Nephron progenitor cell (in vitro differentiated cells): ENCODE data around the gene TAAR9.
A peak's percentile ranks its signal among the peaks of the same experiment; 100 is the strongest.
"Not testable (repeated sequence)": the region's sequence is repeated elsewhere in the genome, so short reads cannot be mapped to it uniquely, and the experiment has no call there.

Experiments used
- DNase-seq: peaks from one replicate; pipeline ENCODE4 v3.0.0; 2021
- H3K27ac Mint-ChIP-seq: 2 replicates; pipeline ENCODE4 v1.8.0; 2021; ENCODE audit warnings: mild to moderate bottlenecking, moderate library complexity, mixed read lengths
- H3K27me3 Mint-ChIP-seq: 2 replicates; pipeline ENCODE4 v1.8.0; 2021; ENCODE audit warnings: mild to moderate bottlenecking, low read depth, mixed read lengths; ENCODE audit not compliant: poor library complexity
- H3K36me3 Mint-ChIP-seq: 2 replicates; pipeline ENCODE4 v1.8.0; 2021; ENCODE audit warnings: low read depth, mixed read lengths
- H3K4me1 Mint-ChIP-seq: 2 replicates; pipeline ENCODE4 v1.8.0; 2021; ENCODE audit warnings: mixed read lengths
- H3K4me3 Mint-ChIP-seq: 2 replicates; pipeline ENCODE4 v1.8.0; 2021; ENCODE audit warnings: mild to moderate bottlenecking, moderate library complexity, mixed read lengths
- H3K9me3 Mint-ChIP-seq: 2 replicates; pipeline ENCODE4 v1.8.0; 2021; ENCODE audit warnings: mild to moderate bottlenecking, moderate library complexity, mixed read lengths
- CTCF ChIP-seq: fragments of 200-600 bp; sonication (generic); IDR thresholded peaks from 2 replicates; pipeline ENCODE4 v1.5.0; 2021; ENCODE audit warnings: antibody characterized with exemption

TAAR9 gene

DNA sequence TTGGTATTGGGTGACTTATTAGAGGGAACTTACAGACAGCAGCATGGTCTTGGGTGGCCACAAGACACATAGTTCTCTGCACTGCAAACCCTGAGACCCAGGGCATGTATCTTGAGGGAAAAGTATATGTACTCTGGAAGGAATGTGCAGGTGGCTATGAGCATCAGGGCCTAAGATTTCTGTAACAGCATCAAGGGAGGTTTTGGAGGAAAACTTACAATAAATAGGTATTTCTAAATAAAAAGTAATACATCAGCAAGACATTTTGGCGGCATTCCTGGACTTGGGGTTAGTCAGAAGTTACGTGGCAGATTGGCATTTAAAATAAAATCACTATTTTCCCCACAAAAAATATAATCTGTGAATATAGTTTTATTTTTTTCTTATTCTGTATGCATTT lies 17.1 kb upstream of the TAAR9 start:
- Mint-ChIP-seq H3K9me3 (peaks cover 7% of the 10 kb centered on the region), H3K4me1 (no peaks in the 10 kb centered on the region), H3K27me3 (peaks cover 20% of the 10 kb centered on the region), H3K27ac (no peak overlapping the region), H3K36me3 (no peaks in the 10 kb centered on the region), H3K4me3 (no peak overlapping the region)
- no peak for TF ChIP-seq CTCF
- no peak for DNase-seq

- Mint-ChIP-seq H3K36me3 (no peaks in the 10 kb centered on the region), H3K4me1 (peaks cover 14% of the 10 kb centered on the region), H3K9me3 (peaks cover 7% of the 10 kb centered on the region), H3K27me3 (peaks cover under 1% of the 10 kb centered on the region), H3K4me3 (no peak overlapping the region), H3K27ac (no peak overlapping the region)
- no peak for TF ChIP-seq CTCF
- DNase-seq: no peak
Observed at GRCh38 chr6:132524646-132525045, 13.4 kb upstream of the TAAR9 start.

GRCh38 chr6:132525866-132526265 lies 12.2 kb upstream of the TAAR9 start:
- Mint-ChIP-seq H3K9me3 (peaks cover 7% of the 10 kb centered on the region), H3K27ac (no peak overlapping the region), H3K27me3 (no peaks in the 10 kb centered on the region), H3K36me3 (no peaks in the 10 kb centered on the region), H3K4me3 (no peak overlapping the region), H3K4me1 (peaks cover 14% of the 10 kb centered on the region)
- no peak for DNase-seq
- no peak for TF ChIP-seq CTCF

DNA sequence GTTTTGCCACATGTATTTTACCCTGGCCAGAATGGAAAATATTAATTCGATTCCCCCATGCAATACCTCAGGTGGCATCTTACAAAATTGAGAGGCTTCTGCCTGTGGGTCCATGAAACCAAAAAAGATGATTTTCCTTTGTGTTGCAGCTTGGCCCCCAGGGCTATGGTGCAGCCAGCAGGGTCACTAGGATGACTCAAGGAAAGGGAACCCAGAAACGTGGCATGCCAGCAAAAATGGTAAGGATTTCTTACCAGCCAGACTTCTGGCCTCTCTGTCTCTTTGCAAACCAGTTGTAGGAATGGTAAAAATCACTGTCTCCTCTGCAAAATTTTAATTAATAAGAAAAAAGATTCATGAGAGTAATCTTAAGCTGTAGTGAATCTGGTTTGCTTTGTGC lies 11.6 kb upstream of the TAAR9 start:
- DNase-seq: no peak
- no peak for TF ChIP-seq CTCF
- Mint-ChIP-seq H3K4me1 (peaks cover 14% of the 10 kb centered on the region), H3K27me3 (no peaks in the 10 kb centered on the region), H3K27ac (no peak overlapping the region), H3K9me3 (peaks cover 8% of the 10 kb centered on the region), H3K36me3 (no peaks in the 10 kb centered on the region), H3K4me3 (no peak overlapping the region)

GRCh38 chr6:132527791-132528190 lies 10.3 kb upstream of the TAAR9 start:
- Mint-ChIP-seq H3K27me3 (no peaks in the 10 kb centered on the region), H3K27ac (no peak overlapping the region), H3K4me3 (no peak overlapping the region), H3K36me3 (no peaks in the 10 kb centered on the region), H3K4me1 (peaks cover 14% of the 10 kb centered on the region), H3K9me3 (peaks cover 14% of the 10 kb centered on the region)
- DNase-seq: no peak
- no peak for TF ChIP-seq CTCF

DNA sequence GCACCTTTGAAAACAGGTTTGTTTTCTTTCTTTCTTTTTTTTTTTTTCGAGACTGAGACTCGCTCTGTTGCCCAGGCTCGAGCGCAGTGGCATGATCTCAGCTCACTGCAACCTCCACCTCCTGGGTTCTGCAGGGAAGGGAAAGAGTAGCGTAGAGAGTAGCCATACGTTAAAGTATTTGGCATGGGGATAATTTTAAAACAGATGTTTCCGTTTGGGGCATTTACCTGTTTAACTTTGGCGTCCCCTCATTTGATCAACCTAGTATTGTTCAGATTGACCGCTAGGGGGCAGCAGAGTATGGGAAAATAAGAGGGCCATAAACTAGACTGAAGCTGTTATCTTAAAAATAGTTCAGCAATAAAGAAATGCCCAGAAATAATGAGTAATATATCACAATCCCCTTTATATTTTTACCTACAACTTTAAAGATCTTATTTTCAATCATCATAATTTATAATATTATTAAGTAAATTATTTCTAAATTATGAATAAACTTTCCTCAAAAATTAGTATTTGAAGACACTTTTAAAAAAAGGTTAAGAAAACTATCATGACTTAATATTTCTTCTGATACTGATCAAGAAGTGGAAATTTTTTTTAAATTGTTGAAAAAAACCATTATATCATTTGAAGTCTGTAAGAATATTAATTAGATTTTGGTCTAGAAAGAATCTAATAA lies 7.6 kb upstream of the TAAR9 start:
- H3K27me3 Mint-ChIP-seq: no peaks in the 10 kb centered on the region
- H3K4me1 Mint-ChIP-seq: peaks cover 14% of the 10 kb centered on the region
- peaks cover 4% of the 10 kb centered on the region for H3K36me3 Mint-ChIP-seq
- no peak overlapping the region for H3K27ac Mint-ChIP-seq
- H3K9me3 Mint-ChIP-seq: peaks cover 29% of the 10 kb centered on the region
- DNase-seq: peak; percentile 75
- peak overlapping the region; percentile 73 for H3K4me3 Mint-ChIP-seq
- TF ChIP-seq CTCF: peak; percentile 85

GRCh38 chr6:132534546-132534945 lies 3.5 kb upstream of the TAAR9 start:
- not testable (repeated sequence) for H3K4me1 Mint-ChIP-seq, DNase-seq, H3K4me3 Mint-ChIP-seq, H3K27ac Mint-ChIP-seq, H3K36me3 Mint-ChIP-seq, H3K27me3 Mint-ChIP-seq
- peaks cover 36% of the 10 kb centered on the region for H3K9me3 Mint-ChIP-seq
